HCT116 (cell line): ENCODE measurements around the gene DDX23. TPM values are rescaled to one million over a fixed set of nuclear protein-coding genes. Genes with fewer than 3 reads are reported as not detected.

Experiments used
- ATAC-seq: fragments of 200-7000 bp; cut with Tn5 transposase; 2 replicates; pipeline ENCODE4 v1.9.1; 2020; ENCODE audit warnings: mild to moderate bottlenecking, moderate library complexity
- BruUV-seq: library from RNA; stranded (reverse); fragments of 400-500 nt; replicated peaks from 2 replicates; lab custom pipeline; 2021; lab: Mats Ljungman, UMichigan
- CTCF ChIA-PET: fragments of 300-600 bp; sonication (Branson Sonifier 250); formaldehyde crosslinking; loops from one replicate; lab custom pipeline; 2021; ENCODE audit warnings: antibody characterized with exemption; lab: Charles Lee
- POLR2A ChIA-PET: fragments of 300-600, 350-600 bp; sonication (Branson Sonifier 250); formaldehyde crosslinking; loops from one replicate; lab custom pipeline; 2021; ENCODE audit warnings: antibody characterized with exemption; lab: Charles Lee
- RAD21 ChIA-PET, 2 experiments: fragments of 300-600 bp; sonication (Branson Sonifier 250); formaldehyde crosslinking; loops; one replicate each; lab custom pipeline; 2023; ENCODE audit warnings: low total read pairs in 2 of 2; ENCODE audit not compliant: uncharacterized antibody in 2 of 2, unreplicated experiment in 2 of 2, low non-redundant PET in 1 of 2; lab: Charles Lee
- DNase-seq: peaks from one replicate; pipeline ENCODE4 v3.0.0-alpha.2; 2010; ENCODE audit warnings: low read depth, low spot score
- H2AFZ ChIP-seq: fragments of 200-600 bp; shearing (Covaris generic), sonication (generic); 2 replicates; pipeline ENCODE4 v1.6.1; 2017; ENCODE audit warnings: low read depth, mixed run types, mixed read lengths, antibody characterized with exemption, low read length; ENCODE audit not compliant: poor library complexity, severe bottlenecking
- H3K27ac ChIP-seq: 2 replicates; pipeline ENCODE4 v1.5.1; 2012; ENCODE audit warnings: low read depth, low read length
- H3K27me3 ChIP-seq: fragments of 200-600 bp; sonication (generic); 2 replicates; pipeline ENCODE4 v1.6.1; 2016; ENCODE audit warnings: mixed run types, low read length, mixed read lengths; ENCODE audit not compliant: insufficient read depth
- H3K36me3 ChIP-seq, 2 experiments: fragments of 200-500 bp in 1 of 2; fragments of 200-600 bp in 1 of 2; sonication (Bioruptor generic) in 1 of 2; sonication (generic) in 1 of 2; 2 replicates each; pipeline versions ENCODE4 v1.5.1 to v1.6.1; 2014 to 2016; ENCODE audit warnings: low read length in 2 of 2, inconsistent platforms in 1 of 2, mixed read lengths in 1 of 2, mixed run types in 1 of 2; ENCODE audit not compliant: insufficient read depth in 2 of 2, control insufficient read depth in 1 of 2
- H3K4me1 ChIP-seq, 2 experiments: fragments of 200-600 bp in 1 of 2; sonication (generic) in 1 of 2; 2 replicates each; pipeline versions ENCODE4 v1.5.1 to v1.6.1; 2012 to 2017; ENCODE audit warnings: low read length in 2 of 2, inconsistent platforms in 1 of 2, mild to moderate bottlenecking in 1 of 2, mixed read lengths in 1 of 2, mixed run types in 1 of 2, moderate library complexity in 1 of 2; ENCODE audit not compliant: insufficient read depth in 2 of 2, control insufficient read depth in 1 of 2
- H3K4me2 ChIP-seq: fragments of 200-600 bp; sonication (generic); 2 replicates; pipeline ENCODE4 v1.6.1; 2017; ENCODE audit warnings: mixed run types, low read length, mixed read lengths
- H3K4me3 ChIP-seq, 2 experiments: fragments of 200-600 bp in 1 of 2; sonication (generic) in 1 of 2; replicated peaks in 1 of 2; 2 replicates each; pipeline ENCODE4 v1.5.1; 2011 to 2016; ENCODE audit warnings: low read length in 2 of 2, control low read depth in 1 of 2, low read depth in 1 of 2, mild to moderate bottlenecking in 1 of 2, mixed read lengths in 1 of 2, mixed run types in 1 of 2
- H3K79me2 ChIP-seq: fragments of 200-600 bp; sonication (generic); 2 replicates; pipeline ENCODE4 v1.6.1; 2017; ENCODE audit warnings: mild to moderate bottlenecking, mixed run types, low read length, moderate library complexity, mixed read lengths; ENCODE audit not compliant: insufficient read depth
- H3K9ac ChIP-seq: fragments of 200-600 bp; sonication (generic); 2 replicates; pipeline ENCODE4 v1.6.1; 2016; ENCODE audit warnings: low read length, mixed read lengths
- H3K9me2 ChIP-seq: fragments of 200-600 bp; sonication (generic), shearing (Covaris generic); 2 replicates; pipeline ENCODE4 v1.6.1; 2017; ENCODE audit warnings: mixed run types, mild to moderate bottlenecking, moderate library complexity; ENCODE audit not compliant: insufficient read depth
- H3K9me3 ChIP-seq, 2 experiments: fragments of 200-500 bp in 1 of 2; fragments of 200-600 bp in 1 of 2; sonication (Bioruptor generic) in 1 of 2; sonication (generic) in 1 of 2; 2 replicates each; pipeline ENCODE4 v1.6.1; 2014 to 2017; ENCODE audit warnings: low read length in 2 of 2, mixed read lengths in 2 of 2, inconsistent platforms in 1 of 2, low read depth in 1 of 2, mild to moderate bottlenecking in 1 of 2, mixed run types in 1 of 2, moderate library complexity in 1 of 2; ENCODE audit not compliant: control insufficient read depth in 1 of 2, insufficient read depth in 1 of 2
- H4K20me1 ChIP-seq: fragments of 200-600 bp; sonication (generic), shearing (Covaris generic); 2 replicates; pipeline ENCODE4 v1.6.1; 2017; ENCODE audit warnings: mixed run types, mild to moderate bottlenecking, moderate library complexity; ENCODE audit not compliant: insufficient read depth
- CBX3 ChIP-seq: IDR thresholded peaks from 2 replicates; pipeline ENCODE4 v1.6.1; 2012; ENCODE audit warnings: low read depth
- CEBPB ChIP-seq: IDR thresholded peaks from 2 replicates; pipeline ENCODE4 v1.6.1; 2012; ENCODE audit warnings: low read depth
- CTCF ChIP-seq, 3 experiments: fragments of 200-600 bp in 1 of 3; sonication (generic) in 1 of 3; IDR thresholded peaks in 2 of 3; conservative IDR thresholded peaks in 1 of 3; 2 replicates each; pipeline ENCODE4 v1.5.1; 2012 to 2017; ENCODE audit warnings: low read depth in 2 of 3, low read length in 2 of 3, antibody characterized with exemption in 1 of 3, borderline replicate concordance in 1 of 3, control low read depth in 1 of 3, mild to moderate bottlenecking in 1 of 3, mixed read lengths in 1 of 3, mixed run types in 1 of 3, moderate library complexity in 1 of 3; ENCODE audit not compliant: insufficient read depth in 1 of 3
- ELF1 ChIP-seq: IDR thresholded peaks from 2 replicates; pipeline ENCODE4 v1.6.1; 2012; ENCODE audit warnings: low read depth, borderline replicate concordance
- EZH2 ChIP-seq: fragments of 200-600 bp; sonication (generic); IDR thresholded peaks from 2 replicates; pipeline ENCODE4 v1.6.1; 2017; ENCODE audit warnings: antibody characterized with exemption, mixed run types
- FOSL1 ChIP-seq: IDR thresholded peaks from 2 replicates; pipeline ENCODE4 v1.6.1; 2012; ENCODE audit warnings: low read depth
- RAD21 ChIP-seq: IDR thresholded peaks from 2 replicates; pipeline ENCODE4 v1.6.1; 2012; ENCODE audit warnings: low read depth, mild to moderate bottlenecking
- REST ChIP-seq: IDR thresholded peaks from 2 replicates; pipeline ENCODE4 v1.6.1; 2012; ENCODE audit warnings: low read depth
- TCF7L2 ChIP-seq: IDR thresholded peaks from 2 replicates; pipeline ENCODE4 v1.7.0; 2011; ENCODE audit warnings: borderline replicate concordance, inconsistent platforms; ENCODE audit not compliant: insufficient read depth, insufficient read length; ENCODE audit errors: extremely low read depth
- YY1 ChIP-seq: IDR thresholded peaks from 2 replicates; pipeline ENCODE4 v1.6.1; 2011; ENCODE audit warnings: low read length, low read depth, moderate library complexity, mild to moderate bottlenecking; ENCODE audit not compliant: insufficient replicate concordance; ENCODE audit errors: extremely low read depth
- intact Hi-C: fragments of 100-400 bp; cut with micrococcal nuclease; formaldehyde crosslinking; loops from 2 replicates; pipeline ENCODE4 v1.10.0; 2022
- total RNA-seq: library from RNA; stranded (reverse); gene quantifications from one replicate; pipeline ENCODE4 v1.2.1, GENCODE V29; 2021; ENCODE audit not compliant: unreplicated experiment
- TF ChIP-seq, protein P1 (sequence below): IDR thresholded peaks from 2 replicates; pipeline ENCODE4 v1.6.1; 2012
- TF ChIP-seq, protein P2 (sequence below): IDR thresholded peaks from 2 replicates; pipeline ENCODE4 v1.6.1; 2012

Gene DDX23
- total RNA-seq, 1 experiment from 2014 or later = 75.0 TPM

DNA sequence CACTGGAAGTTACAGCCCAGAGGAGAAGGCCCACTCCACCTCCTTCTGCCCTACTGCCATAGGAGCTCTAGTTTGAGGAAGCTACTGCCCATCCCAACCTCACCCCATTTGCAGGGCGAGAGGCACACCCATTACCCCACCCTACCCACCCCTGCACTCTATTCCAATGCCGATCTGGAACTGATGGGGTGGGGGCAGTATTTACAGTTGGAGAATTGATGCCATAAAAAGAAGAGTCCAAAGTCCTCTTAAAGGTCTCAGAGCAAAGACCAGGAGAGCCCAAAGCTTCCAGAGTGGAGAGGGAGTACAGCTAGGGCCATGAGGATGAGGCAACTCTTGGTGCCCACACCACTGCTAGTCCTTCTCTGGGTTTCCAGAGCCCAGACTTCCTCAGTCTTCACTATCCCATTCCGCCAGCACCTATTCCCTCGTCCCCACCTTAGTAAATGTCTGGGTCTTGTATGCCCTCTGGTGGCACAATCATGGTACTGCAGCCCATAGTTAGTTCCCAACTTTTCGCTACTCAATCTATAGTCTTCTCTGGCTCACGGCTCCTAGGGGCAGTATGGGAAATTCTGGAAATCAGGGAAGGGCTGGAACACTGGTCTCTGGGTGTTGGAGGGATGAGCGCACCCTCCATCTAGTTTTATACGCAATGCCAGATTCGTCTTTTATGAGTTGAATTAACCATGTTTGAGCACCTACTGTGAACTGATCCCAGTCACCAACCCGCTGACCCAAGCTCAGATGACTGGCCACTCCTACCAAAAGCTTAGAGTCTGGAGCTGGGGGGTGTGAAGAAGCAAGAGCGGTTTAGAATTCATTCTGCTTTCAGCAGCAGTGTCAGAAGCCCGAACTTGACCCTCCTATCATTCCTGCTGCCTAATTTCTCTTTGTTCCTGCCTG, 56.2 kb downstream of the DDX23 start:
- H3K9me2 ChIP-seq = no peaks in the 10 kb centered on the region
- H3K36me3 ChIP-seq = no peaks in the 10 kb centered on the region
- peak overlapping the region; percentile 76 for H2AFZ ChIP-seq
- BruUV-seq = no TSS peak
- H3K27ac ChIP-seq = no peak overlapping the region
- intact Hi-C loops = loop anchor here (1.0 to 5.0 kb wide), 3 partner anchors 43 to 254 kb away; partner anchors contain the start of gene KANSL2
- CTCF ChIA-PET = interaction anchor here (0.9 to 7.9 kb wide), 12 partner anchors 10 to 638 kb away, joined by 3 to 85 read pairs (median 5); partner anchors contain the start of gene ASB8
- H3K9me3 ChIP-seq = no peaks in the 10 kb centered on the region
- peak; percentile 94 for ATAC-seq
- H3K4me2 ChIP-seq = peak overlapping the region; percentile 27
- no peaks in the 10 kb centered on the region for H3K27me3 ChIP-seq
- RAD21 ChIA-PET = interaction anchor here (1.1 to 2.3 kb wide), 3 partner anchors 42 to 43 kb away, joined by 4 to 21 read pairs (median 10); no protein-coding TSS in a partner anchor
- no peak overlapping the region for H3K4me3 ChIP-seq
- H3K9ac ChIP-seq = no peak overlapping the region
- no peak for TF ChIP-seq FOSL1
- TF ChIP-seq EZH2 = no peak
- TF ChIP-seq, protein P1, sequence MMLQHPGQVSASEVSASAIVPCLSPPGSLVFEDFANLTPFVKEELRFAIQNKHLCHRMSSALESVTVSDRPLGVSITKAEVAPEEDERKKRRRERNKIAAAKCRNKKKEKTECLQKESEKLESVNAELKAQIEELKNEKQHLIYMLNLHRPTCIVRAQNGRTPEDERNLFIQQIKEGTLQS = no peak
- no peak for TF ChIP-seq REST
- TF ChIP-seq CBX3 = no peak
- TF ChIP-seq RAD21 = peak; percentile 98
- TF ChIP-seq CEBPB = no peak
- TF ChIP-seq YY1 = peak; percentile 34
- TF ChIP-seq CTCF (IDR thresholded peaks at IDR 0.05 in 2 of 3, conservative IDR thresholded peaks at IDR 0.05 in 1 of 3; ENCODE audit: borderline replicate concordance in 1 of 3, insufficient read depth in 1 of 3, low read depth in 2 of 3, low read length in 2 of 3) = peak; percentile 92 to 96 (median 96)
- TF ChIP-seq TCF7L2 = no peak
- TF ChIP-seq ELF1 = no peak
- TF ChIP-seq, protein P2, sequence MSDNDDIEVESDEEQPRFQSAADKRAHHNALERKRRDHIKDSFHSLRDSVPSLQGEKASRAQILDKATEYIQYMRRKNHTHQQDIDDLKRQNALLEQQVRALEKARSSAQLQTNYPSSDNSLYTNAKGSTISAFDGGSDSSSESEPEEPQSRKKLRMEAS = no peak
- POLR2A ChIA-PET = interaction anchor here (0.6 to 1.7 kb wide), 3 partner anchors 43 to 250 kb away, joined by 3 to 12 read pairs (median 6); no protein-coding TSS in a partner anchor
- H4K20me1 ChIP-seq = no peaks in the 10 kb centered on the region
- no peaks in the 10 kb centered on the region for H3K79me2 ChIP-seq
- H3K4me1 ChIP-seq = peaks cover 8 to 15% of the 10 kb centered on the region in 2 experiments
- peak; percentile 77 for DNase-seq
